ENCODE results near the gene HSD3B7. TPM values are rescaled to one million over a fixed set of nuclear protein-coding genes. Genes with fewer than 3 reads are reported as not detected.

Gene HSD3B7
- total RNA-seq, 4 donors from 2014 or later: 14.9 to 42.9 (median 22.5) TPM

DNA sequence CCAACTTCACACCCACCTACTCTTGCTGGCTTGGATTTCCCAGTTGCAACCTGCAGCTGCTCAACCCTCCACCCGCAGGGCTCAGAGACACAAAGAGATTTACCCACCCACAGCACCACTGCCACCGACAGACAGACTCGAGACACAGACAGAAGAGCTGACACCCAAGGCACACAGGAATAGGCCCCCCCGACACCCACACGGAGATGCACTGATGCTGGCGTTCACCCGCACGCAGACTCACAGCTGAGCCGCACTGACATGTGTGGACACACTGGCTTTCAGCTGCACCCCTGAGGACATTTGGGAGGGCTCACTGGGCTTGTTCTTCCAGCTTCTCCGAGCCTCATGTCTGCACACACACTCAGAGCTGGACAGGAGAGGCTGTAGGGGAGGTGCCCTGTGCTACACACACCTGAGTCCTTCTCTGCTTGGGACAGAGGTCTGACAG is 17.3 kb downstream of the HSD3B7 start:
- Histone ChIP-seq H3K4me3 (no peak overlapping the region), H3K9me3 (no peaks in the 10 kb centered on the region), H3K4me1 (peaks cover 0 to 15% (median 7%) of the 10 kb centered on the region in 4 donors), H3K27ac (no peak overlapping the region), H3K27me3 (peaks cover 0 to 2% of the 10 kb centered on the region in 2 donors), H3K36me3 (no peaks in the 10 kb centered on the region)
- 58 to 61% methylated on average over 10 of the region's 10 CpGs for WGBS, 2 donors
- TF ChIP-seq POLR2A (IDR thresholded peaks at IDR 0.05): no peak
- TF ChIP-seq EP300 (IDR thresholded peaks at IDR 0.05): no peak
- TF ChIP-seq, protein P1, sequence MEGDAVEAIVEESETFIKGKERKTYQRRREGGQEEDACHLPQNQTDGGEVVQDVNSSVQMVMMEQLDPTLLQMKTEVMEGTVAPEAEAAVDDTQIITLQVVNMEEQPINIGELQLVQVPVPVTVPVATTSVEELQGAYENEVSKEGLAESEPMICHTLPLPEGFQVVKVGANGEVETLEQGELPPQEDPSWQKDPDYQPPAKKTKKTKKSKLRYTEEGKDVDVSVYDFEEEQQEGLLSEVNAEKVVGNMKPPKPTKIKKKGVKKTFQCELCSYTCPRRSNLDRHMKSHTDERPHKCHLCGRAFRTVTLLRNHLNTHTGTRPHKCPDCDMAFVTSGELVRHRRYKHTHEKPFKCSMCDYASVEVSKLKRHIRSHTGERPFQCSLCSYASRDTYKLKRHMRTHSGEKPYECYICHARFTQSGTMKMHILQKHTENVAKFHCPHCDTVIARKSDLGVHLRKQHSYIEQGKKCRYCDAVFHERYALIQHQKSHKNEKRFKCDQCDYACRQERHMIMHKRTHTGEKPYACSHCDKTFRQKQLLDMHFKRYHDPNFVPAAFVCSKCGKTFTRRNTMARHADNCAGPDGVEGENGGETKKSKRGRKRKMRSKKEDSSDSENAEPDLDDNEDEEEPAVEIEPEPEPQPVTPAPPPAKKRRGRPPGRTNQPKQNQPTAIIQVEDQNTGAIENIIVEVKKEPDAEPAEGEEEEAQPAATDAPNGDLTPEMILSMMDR (IDR thresholded peaks at IDR 0.05): no peak
- no peak for DNase-seq (ENCODE audit: low spot score in 2 of 2)

DNA sequence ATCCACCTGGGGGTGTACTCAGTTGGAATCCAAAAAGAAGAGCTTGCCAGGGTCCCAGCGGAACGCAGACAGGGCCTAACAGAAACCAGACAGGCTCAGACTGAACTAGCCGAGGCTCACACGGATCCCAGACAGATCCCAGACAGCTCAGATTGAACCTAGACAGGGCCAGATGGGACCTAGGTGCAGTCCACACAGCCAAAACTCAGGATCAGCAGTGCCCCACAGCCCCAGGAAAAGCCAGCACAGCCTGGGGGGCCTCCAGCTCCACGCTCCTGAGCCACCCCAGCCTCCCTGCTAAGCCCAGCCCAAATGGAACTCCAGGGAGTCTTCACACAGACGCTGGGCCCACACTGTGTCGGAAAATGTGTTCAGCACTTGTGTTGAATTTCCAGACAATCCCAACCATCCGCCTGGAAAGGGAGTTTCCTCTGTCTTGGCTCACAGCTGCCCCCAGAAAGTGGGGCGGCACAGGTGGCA is 17.9 kb downstream of the HSD3B7 start:
- no peaks in the 10 kb centered on the region for H3K9me3 ChIP-seq

DNA sequence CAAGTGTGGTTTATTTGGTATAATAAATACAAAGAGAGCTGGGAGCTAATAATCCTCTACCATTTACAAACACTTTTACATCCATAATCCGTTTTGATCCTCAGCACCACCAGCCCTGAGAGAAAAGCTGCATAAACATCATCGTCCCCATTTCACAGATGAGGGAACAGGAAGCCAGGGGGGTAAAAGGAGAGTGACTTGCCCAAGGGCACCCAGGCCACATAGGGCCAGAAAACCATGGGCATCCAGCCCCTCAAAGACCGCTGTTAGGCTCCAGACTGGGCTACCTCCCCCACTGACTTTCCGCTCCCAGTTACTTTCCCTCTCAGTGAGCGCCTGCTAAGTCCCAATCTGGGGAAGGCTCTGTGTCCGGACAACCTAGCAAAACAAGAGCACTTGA is 18.7 kb downstream of the HSD3B7 start:
- Histone ChIP-seq H3K27me3 (peaks cover 0 to 17% of the 10 kb centered on the region in 2 donors), H3K27ac (no peak overlapping the region), H3K4me1 (peaks cover 0 to 5% (median 0%) of the 10 kb centered on the region in 4 donors), H3K36me3 (no peaks in the 10 kb centered on the region), H3K4me3 (no peak overlapping the region), H3K9me3 (no peaks in the 10 kb centered on the region)
- WGBS, 2 donors: 82 to 85% methylated on average over 6 of the region's 6 CpGs
- TF ChIP-seq POLR2A (IDR thresholded peaks at IDR 0.05) (no peak), EP300 (IDR thresholded peaks at IDR 0.05) (no peak)
- TF ChIP-seq, protein P1 (IDR thresholded peaks at IDR 0.05): no peak
- no peak for DNase-seq (ENCODE audit: low spot score in 2 of 2)

More for the DNA sequence above, 17.9 kb downstream of the HSD3B7 start:
- peaks cover 0 to 8% (median 2%) of the 10 kb centered on the region in 4 donors for H3K4me1 ChIP-seq
- no peak overlapping the region for H3K4me3 ChIP-seq
- H3K27me3 ChIP-seq: peaks cover 0 to 9% of the 10 kb centered on the region in 2 donors
- no peak overlapping the region for H3K27ac ChIP-seq
- TF ChIP-seq EP300 (IDR thresholded peaks at IDR 0.05) (no peak), POLR2A (IDR thresholded peaks at IDR 0.05) (no peak)
- TF ChIP-seq, protein P1 (IDR thresholded peaks at IDR 0.05): no peak
- H3K36me3 ChIP-seq: no peaks in the 10 kb centered on the region
- 65 to 73% methylated on average over 8 to 9 of the region's 9 CpGs for WGBS, 2 donors
- DNase-seq (ENCODE audit: low spot score in 2 of 2): no peak

DNA sequence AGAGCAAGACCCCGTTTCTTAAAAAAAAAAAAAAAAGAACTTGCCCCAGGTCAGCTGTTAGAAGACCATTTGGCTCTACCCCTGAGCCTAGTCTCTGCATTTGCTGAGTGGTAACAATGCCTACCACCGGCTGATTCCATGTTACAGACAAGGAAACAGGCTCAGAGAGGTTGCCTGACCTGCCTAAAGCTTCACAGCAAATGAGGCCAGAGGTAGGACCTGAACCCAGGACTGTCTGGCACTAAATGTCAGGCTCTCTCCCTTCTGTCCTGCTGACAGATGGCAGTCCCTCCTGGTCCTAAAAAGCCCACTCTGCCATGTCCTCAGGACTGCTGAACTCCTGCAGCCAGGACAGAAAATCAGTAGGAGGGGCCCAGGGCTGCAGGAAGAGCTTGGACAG is 19.7 kb downstream of the HSD3B7 start:
- H3K9me3 ChIP-seq: no peaks in the 10 kb centered on the region
- TF ChIP-seq EP300 (IDR thresholded peaks at IDR 0.05) (no peak), POLR2A (IDR thresholded peaks at IDR 0.05) (no peak)
- TF ChIP-seq, protein P1 (IDR thresholded peaks at IDR 0.05): no peak
- peaks cover 0 to 26% of the 10 kb centered on the region in 2 donors for H3K27me3 ChIP-seq
- peaks cover 0 to 1% (median 0%) of the 10 kb centered on the region in 4 donors for H3K4me1 ChIP-seq
- 71 to 83% methylated on average over 2 of the region's 2 CpGs for WGBS, 2 donors
- no peak overlapping the region for H3K4me3 ChIP-seq
- DNase-seq (ENCODE audit: low spot score in 2 of 2): no peak
- H3K36me3 ChIP-seq: no peaks in the 10 kb centered on the region
- H3K27ac ChIP-seq: no peak overlapping the region

DNA sequence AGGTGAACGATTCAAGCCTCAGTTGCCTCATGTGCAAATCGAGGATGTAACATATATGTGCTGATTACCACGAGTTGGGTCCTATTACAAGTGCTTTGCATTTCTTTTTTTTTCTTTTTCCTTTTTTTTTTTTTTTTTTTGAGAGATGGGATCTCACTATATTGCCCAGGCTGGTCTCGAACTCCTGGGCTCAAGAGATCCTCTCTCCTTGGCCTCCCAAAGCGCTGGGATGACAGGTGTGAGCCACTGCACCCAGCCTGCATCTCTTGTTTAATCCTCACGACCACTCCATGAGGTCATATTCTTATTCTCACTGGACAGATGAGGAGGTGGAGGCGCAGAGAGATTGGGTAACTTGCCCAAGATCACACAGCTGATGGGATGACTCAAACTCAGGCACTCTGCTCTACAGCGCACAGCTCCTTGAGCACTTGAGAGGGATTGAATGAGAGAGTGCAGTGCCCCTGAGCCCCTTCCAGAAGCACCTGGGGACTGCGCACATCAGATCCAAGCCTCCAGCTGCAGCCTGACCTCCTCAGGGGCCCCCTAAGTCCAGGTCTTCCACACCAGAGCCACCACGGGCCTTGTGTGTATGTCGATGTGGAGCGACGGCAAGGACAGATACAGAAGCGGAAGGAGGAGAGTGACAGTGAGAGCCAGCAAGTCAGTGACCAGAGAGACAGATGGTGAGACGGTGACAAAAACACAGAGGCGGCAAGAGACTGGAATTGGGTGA is 20.5 kb downstream of the HSD3B7 start:
- H3K9me3 ChIP-seq: no peaks in the 10 kb centered on the region
- H3K4me3 ChIP-seq: no peak overlapping the region
- peaks cover 0 to 1% (median 0%) of the 10 kb centered on the region in 4 donors for H3K4me1 ChIP-seq
- H3K27ac ChIP-seq: no peak overlapping the region
- no peaks in the 10 kb centered on the region for H3K36me3 ChIP-seq
- TF ChIP-seq EP300 (IDR thresholded peaks at IDR 0.05): no peak
- TF ChIP-seq POLR2A (IDR thresholded peaks at IDR 0.05): no peak
- TF ChIP-seq, protein P1 (IDR thresholded peaks at IDR 0.05): no peak
- 71 to 75% methylated on average over 16 of the region's 16 CpGs for WGBS, 2 donors
- peaks cover 0 to 33% of the 10 kb centered on the region in 2 donors for H3K27me3 ChIP-seq
- no peak for DNase-seq (ENCODE audit: low spot score in 2 of 2)
